Dermis blood vessel endothelial cell (primary cell): ENCODE results near the gene SEC14L3. TPM values are rescaled to one million over a fixed set of nuclear protein-coding genes. Genes with fewer than 3 reads are reported as not detected.

ENCODE experiments used
- DNase-seq: peaks from one replicate; pipeline ENCODE4 v3.0.0; 2010
- total RNA-seq: library from RNA; depleted of rRNA; stranded (reverse); fragments of >200 nt; gene quantifications from 2 replicates; pipeline ENCODE4 v1.2.3, GENCODE V29; 2014

SEC14L3 gene
- not detected in 2 replicates for total RNA-seq

DNA sequence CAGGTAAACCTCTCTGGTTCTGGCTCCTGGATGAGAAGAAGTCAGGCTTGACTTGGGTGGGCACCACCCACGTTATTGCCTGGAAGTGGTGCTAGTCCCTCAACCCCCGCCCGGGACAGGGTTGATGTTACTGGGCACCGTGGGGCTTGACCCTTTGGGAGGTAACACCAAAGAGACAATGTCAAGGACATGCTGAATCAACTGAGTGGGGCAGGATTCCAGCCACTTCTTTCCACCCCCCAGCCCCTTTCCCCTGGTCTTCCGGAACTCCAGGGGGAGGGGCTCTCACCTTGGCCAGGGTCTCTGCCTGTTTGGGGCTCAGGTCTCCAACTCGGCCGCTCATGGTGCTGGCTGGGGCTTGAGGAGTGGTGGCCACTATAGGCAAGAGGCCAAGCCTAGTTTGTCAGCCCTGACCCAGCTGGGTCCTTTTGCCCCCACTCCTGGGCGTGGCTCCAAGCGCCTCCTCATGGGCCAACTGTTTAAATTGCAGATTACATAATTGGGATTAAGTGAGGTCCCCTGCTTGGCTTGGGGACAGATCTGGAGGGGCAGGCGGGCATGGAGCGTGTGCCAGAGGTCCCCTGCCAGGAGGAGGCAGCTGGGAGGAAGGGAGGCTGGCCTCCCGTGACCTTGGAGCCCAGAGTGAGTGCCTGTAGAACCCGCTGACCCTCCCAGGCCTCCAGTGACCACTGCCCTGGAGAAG, at the start of gene SEC14L3:
TSS of gene SEC14L3 (minus strand) at position 402 of the 703 bp plus-strand sequence. CDS start at position 343, 59 bp downstream.
- no peak for DNase-seq

- no peak for DNase-seq
Observed at GRCh38 chr22:30519842-30520425, 48.1 kb upstream of the SEC14L3 start.

GRCh38 chr22:30516731-30517130, 44.9 kb upstream of the SEC14L3 start:
- no peak for DNase-seq

DNA sequence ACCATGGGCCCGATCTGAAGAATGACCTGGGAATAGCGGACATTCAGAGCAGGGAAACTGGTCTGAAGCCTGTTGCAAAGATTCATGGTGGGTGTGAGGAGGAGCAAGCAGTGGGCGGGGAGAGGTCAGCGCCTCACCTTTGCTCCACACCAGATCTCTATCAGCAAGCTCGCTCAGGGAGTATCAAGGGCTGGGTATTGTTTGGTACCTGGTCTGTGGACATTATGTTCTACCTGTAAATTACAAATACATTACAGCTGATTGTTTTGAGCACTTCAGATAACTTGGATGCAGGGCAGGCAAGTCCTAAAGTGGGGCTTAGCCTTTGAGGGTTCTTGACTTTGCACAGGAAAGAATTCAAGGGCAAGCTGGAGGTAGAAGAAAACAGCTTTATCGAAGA, 44.5 kb upstream of the SEC14L3 start:
- DNase-seq = no peak

GRCh38 chr22:30514252-30514651, 42.4 kb upstream of the SEC14L3 start:
- no peak for DNase-seq

GRCh38 chr22:30513462-30513861, 41.6 kb upstream of the SEC14L3 start:
- DNase-seq = no peak

DNA sequence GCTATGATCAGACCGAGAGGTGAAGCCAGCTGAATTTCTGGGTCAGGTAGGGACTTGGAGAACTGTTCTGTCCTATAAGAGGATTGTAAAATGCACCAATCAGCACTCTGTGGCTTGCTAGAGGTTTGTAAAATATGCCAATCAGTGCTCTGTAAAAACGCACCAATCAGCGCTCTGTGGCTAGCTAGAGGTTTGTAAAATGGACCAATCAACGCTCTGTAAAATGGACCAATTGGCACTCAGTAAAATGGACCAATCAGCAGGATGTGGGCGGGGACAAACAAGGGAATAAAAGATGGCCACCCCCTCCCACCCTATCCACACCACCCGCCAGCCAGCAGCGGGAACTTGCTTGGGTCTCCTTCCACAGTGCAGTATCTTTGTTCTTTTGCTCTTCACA, 40.1 kb upstream of the SEC14L3 start:
- DNase-seq = no peak

DNA sequence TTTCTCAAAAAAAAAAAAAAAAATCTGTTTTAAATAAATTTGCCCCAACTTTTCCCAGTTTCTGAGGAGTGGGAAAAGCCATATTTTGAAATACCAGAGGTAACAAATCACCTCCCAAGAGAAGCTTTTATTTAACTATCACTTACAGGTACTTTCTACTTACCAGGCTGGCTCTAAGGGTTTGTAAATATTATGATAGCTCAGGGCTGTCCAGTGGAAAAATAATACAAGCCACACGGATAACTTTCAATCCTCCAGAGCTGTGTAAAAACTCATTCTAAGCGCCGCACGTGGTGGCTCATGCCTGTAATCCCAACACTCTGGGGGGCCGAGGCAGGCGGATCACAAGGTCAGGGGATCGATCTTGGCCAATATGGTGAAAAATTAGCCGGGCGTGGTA, 39.3 kb upstream of the SEC14L3 start:
- DNase-seq = no peak

DNA sequence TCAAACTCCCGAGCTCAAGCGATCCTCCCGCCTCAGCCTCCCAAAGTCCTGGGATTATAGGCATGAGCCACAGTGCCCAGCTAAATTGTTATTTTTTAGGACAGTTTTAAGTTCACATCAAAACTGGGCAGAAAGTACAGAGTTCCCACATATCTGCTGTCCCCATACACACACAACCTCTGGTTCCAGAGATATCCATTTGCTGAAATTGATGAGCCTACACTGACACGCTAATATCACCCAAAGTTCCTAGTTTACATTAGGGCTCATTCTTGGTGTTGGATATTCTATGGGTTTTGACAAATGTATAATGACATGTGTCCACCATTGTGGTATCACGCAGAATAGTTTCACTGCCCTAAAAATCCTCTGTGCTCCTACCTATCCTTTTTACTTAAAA, 36.4 kb upstream of the SEC14L3 start:
- DNase-seq = no peak

DNA sequence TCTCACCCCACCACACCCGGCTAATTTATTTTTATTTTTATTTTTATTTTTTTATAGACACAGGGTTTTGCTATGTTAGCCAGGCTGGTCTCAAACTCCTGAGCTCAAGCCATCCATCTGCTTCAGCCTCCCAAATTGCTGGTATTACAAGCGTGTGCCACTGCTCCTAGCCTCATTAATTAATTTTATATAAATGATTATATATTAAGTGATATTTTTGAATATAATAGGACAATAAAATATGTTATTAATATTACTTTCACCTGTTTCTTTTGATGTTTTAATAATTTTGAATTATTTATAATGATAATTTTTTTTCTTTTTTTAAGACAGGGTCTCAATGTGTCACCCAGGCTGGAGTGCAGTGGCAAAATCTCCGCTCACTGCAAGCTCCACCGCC, 35.9 kb upstream of the SEC14L3 start:
- no peak for DNase-seq

DNA sequence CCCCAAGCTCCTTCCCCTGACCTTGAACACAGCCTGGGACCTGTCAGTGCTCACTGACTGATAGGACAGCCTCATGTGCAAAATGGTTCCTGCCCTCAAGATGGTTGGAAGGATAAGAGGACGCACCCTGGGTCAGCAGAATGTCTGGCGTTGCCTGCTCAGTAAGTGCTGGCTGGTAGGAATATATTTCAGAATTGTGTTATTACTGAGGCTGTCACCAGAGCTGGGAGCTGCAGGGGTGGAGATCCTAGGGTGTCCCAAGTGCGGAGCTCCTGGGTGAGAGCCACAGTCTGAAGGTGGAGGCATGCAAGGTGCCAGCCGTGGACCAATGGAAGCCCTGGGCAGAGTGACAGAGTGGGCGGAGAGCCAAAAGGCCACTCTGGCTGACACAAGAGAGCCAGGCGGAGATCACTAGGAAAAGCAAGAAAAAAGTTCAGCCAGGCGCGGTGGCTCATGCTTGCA, 34.7 kb upstream of the SEC14L3 start:
- DNase-seq = no peak

- DNase-seq = no peak
Observed at GRCh38 chr22:30503551-30503950, 31.7 kb upstream of the SEC14L3 start.

GRCh38 chr22:30502911-30503310, 31.1 kb upstream of the SEC14L3 start:
- DNase-seq = no peak

- no peak for DNase-seq
Observed at GRCh38 chr22:30502153-30502552, 30.3 kb upstream of the SEC14L3 start.

DNA sequence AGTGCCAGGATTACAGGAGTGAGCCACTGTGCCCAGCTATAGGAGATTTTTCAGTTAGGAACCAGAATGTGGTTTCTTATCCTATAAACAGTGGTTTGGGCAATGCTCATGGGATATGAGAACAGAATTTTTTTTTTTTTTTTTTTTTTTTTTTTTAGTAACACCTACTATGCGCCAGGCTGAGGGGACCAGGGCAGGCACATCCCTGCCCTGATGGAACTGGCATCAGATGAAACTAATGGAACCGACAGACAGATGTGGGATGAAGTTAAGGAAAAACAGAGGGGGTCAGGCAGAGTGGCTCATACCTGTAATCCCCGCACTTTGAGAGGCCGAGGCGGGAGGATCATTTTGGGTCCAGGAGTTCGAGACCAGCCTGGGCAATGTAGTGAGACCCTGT, 28.8 kb upstream of the SEC14L3 start:
- no peak for DNase-seq

GRCh38 chr22:30497466-30498150, 25.8 kb upstream of the SEC14L3 start:
- DNase-seq = no peak

DNA sequence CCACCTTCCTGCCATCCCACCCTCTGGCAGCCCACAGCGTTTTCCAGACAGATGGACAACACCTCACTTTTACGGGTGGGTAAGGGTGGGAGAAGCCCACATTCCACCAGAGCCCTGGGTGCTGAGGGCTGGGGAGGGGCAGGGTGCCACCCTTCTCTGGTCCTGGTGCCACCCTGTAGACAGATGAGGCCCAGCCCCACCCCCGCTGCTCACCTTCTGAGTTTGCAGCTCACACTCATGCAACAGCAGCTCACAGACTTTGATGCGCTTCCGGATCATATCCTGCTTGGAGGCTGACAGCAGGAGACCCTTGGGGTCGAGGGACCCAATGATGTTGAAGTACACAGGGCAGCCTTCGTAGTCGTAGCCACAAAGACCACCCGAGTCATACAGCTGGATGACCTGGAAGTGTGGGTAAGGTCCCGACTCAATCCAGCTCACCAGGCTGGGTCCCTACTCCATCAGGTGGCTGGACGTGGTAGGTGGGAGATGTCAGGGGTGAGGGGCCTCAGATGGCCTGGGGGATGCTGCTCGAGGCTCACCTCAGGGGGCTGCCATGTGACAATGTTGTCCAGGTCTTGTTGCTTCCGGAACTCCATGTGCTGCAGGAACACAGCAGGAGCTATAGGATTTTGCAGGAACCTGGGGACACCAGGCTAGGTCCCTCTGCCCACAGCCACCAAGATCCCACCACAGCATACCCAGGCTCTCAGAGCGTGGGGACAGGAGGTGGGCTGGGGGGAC, 23.4 kb upstream of the SEC14L3 start:
- no peak for DNase-seq

- DNase-seq = no peak
Observed at GRCh38 chr22:30492144-30492543, 20.3 kb upstream of the SEC14L3 start.

- DNase-seq = no peak
Observed at GRCh38 chr22:30491381-30491780, 19.6 kb upstream of the SEC14L3 start.

GRCh38 chr22:30490399-30490798, 18.6 kb upstream of the SEC14L3 start:
- peak; percentile 25 for DNase-seq

DNA sequence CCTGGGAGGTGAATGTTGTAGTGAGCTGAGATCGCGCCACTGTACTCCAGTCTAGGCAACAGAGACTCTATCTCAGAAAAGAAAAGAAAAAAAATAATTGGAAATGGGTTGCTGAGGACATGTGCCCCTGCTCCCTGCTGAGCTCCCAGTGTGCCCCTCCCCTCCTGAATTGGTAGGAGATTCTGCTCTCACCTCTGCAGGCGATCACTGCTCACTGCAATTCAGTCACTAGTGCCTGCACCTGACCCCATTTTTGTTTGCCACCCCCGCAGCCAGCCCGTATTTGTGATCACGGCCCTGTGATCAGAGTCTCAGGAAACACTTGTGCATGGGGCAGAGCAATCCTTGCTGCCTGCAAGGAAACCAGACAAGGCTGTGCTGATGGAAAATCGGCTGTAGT, 16.3 kb upstream of the SEC14L3 start:
- no peak for DNase-seq

DNA sequence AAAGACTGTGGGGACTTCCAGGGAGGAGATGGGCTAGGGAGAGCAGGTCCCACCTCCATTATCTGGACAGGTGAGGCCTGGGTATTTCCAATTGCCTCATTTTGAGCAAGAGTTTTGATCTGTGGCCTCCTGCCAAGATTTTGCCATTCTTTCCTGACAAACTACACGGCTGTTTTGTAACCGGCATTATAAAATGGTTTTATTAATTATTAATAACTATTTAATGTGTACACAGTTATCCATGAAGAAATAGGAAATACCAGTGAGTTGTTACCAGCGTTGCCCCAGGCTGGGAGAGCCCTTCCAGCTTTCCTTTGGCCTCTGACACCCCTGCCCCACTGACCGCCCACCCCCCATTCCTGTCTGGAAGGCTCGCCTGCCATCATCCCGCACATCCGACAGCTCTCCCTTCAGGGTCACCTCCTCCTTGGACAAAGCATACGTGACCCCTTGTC, 14.9 kb upstream of the SEC14L3 start:
- DNase-seq = no peak

DNA sequence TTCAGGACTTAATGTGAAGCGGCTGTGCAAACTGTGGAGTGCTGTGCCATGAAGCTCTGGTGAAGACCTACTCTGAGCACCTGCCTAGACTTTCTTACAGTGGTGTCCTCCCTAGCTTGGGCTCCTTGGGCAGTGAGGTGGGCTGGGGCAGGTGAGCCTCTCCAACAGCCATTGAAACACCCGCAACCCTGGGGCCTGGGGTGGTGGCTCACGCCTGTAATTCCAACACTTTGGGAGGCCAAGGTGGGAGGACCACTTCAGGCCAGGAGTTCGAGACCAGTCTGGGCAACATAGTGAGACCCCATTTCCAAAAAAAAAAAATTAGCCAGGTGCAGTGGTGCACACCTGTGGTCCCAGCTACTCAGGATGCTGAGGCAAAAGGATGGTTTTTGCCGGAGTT, 14.3 kb upstream of the SEC14L3 start:
- no peak for DNase-seq
